Measurements from ENCODE around the gene BRD9.
"Not testable (repeated sequence)": the region's sequence is repeated elsewhere in the genome, so short reads cannot be mapped to it uniquely, and the experiment has no call there.

The BRD9 gene

GRCh38 chr5:880816-881550 lies 11.6 kb downstream of the BRD9 start:
- no peak for DNase-seq (ENCODE audit: low read depth in 3 of 3, low spot score in 1 of 3)

DNA sequence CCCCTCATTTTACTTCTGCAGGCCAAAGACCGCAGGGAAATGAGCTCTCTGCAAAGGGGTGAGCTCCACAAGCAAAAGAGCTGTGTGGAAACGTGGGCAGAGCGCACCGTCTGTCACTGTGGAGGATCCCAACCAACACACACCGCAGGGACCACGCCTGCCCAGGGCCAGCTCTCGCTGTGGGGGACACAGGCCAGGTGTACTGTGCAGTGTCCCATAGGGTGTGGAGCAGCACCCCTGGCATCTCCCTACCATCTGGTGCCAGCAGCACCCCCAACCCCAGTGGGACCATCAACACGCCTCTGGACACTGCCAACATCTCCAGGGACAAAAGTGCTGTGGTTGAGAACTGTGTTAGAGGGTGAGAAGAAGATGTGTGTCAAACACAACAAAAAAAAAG lies 13.9 kb downstream of the BRD9 start:
- DNase-seq (ENCODE audit: low read depth in 3 of 3, low spot score in 1 of 3) = not testable (repeated sequence)

GRCh38 chr5:878125-878524 lies 14.5 kb downstream of the BRD9 start:
- DNase-seq (ENCODE audit: low read depth in 3 of 3, low spot score in 1 of 3) = no peak

GRCh38 chr5:876398-877365 lies 15.9 kb downstream of the BRD9 start:
- DNase-seq (ENCODE audit: low read depth in 3 of 3, low spot score in 1 of 3) = no peak

GRCh38 chr5:875931-876330 lies 16.7 kb downstream of the BRD9 start:
- no peak for DNase-seq (ENCODE audit: low read depth in 3 of 3, low spot score in 1 of 3)

DNA sequence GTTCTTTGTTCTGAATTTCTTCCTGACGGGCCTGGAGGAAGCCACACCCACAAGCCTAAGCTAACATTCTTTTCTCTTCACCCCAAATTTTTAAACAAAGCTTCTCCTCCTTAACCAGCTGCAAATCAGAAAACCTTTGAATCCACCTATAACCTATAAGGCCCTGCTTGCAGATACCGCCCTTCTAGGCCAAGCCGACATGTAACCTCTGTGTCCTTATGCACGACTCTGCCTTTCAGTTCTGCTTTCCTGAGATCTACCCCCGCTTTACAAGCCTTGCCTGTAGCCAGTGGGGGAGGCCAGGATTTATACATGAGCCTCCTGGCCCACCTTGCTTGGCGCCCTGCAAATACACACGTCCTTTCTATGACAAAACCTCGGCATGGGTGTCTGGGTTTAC lies 19.3 kb downstream of the BRD9 start:
- no peak for DNase-seq (ENCODE audit: low read depth in 3 of 3, low spot score in 1 of 3)

GRCh38 chr5:872301-872700 lies 20.3 kb downstream of the BRD9 start:
- DNase-seq (ENCODE audit: low read depth in 3 of 3, low spot score in 1 of 3) = no peak

GRCh38 chr5:871596-872298 lies 20.9 kb downstream of the BRD9 start:
- DNase-seq (ENCODE audit: low read depth in 3 of 3, low spot score in 1 of 3) = no peak

GRCh38 chr5:870956-871355 lies 21.6 kb downstream of the BRD9 start:
- DNase-seq (ENCODE audit: low read depth in 3 of 3, low spot score in 1 of 3) = no peak

GRCh38 chr5:868428-869135 lies 24.0 kb downstream of the BRD9 start:
- no peak for DNase-seq (ENCODE audit: low read depth in 3 of 3, low spot score in 1 of 3)

DNA sequence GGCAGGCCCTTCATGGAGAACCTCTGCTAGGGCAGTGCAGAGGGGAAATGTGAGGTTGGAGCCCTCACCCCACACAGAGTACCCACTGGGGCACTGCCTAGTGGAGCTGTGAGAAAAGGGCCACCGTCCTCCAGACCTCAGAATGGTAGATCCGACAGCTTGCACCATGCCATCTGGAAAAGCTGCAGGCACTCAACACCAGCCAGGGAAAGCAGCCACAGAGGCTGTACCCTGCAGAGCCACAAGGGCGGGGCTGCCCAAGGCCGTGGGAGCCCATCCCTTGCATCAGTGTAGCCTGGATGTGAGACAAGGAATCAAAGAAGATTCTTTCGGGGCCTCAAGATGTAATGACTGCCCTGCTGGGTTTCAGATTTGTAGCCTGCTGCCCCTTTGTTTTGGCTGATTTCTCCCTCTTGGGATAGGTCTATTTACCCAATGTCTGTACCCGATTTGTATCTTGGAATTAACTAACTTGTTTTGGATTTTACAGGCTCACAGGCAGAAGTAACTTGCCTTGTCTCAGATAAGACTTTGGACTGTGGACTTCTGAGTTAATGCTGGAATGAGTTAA lies 25.2 kb downstream of the BRD9 start:
- DNase-seq (ENCODE audit: low read depth in 3 of 3, low spot score in 1 of 3) = no peak

DNA sequence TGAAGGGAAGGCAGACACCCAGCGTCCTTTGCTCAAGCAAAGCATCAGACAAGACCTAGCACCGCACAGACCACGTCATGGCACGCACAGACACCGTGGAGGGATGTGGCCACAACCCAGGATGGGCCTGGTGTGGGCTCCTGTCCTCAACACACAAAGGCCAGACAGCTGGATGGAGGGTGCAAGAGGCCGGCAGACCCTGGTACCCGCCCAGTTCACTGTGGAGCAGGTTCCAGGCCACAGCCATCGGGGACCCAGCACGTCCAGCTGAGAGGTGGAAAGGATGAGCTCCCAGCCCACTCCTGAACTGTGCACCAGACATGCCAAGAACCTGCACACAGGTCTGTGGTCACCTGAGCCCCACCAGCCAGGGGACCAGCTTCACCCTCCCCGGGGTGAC lies 26.8 kb downstream of the BRD9 start:
- no peak for DNase-seq (ENCODE audit: low read depth in 3 of 3, low spot score in 1 of 3)

GRCh38 chr5:865168-865521 lies 27.5 kb downstream of the BRD9 start:
- no peak for DNase-seq (ENCODE audit: low read depth in 3 of 3, low spot score in 1 of 3)

- no peak for DNase-seq (ENCODE audit: low read depth in 3 of 3, low spot score in 1 of 3)
These were observed 28.0 kb downstream of the BRD9 start for GRCh38 chr5:864492-865167.

DNA sequence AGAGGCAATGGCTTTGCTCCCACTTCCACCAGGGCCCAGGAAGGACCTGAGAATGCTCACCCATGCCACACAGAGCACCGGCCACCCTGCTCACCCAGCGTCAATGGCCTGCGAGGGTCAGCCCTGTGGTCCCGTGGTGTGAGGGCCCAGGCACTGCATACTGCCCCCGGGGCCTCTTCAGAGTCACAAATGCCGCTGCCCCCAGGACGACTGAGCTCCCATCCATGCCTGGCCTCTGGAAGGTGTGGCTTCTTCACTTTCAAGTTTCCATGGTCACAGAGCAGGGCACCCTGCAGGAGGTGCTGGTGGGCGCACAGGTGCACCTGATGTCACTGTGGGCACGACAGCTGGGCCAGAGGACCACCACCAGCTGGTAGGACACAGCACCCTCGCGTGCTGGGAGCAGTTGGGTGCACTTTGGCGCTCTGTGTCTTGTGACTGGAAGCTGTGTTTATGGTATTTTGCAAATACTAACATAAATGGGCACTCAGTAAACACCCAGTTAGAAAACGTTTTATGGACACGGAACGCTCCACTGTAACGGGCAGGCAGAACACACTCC lies 29.3 kb downstream of the BRD9 start:
- DNase-seq (ENCODE audit: low read depth in 3 of 3, low spot score in 1 of 3) = no peak

DNA sequence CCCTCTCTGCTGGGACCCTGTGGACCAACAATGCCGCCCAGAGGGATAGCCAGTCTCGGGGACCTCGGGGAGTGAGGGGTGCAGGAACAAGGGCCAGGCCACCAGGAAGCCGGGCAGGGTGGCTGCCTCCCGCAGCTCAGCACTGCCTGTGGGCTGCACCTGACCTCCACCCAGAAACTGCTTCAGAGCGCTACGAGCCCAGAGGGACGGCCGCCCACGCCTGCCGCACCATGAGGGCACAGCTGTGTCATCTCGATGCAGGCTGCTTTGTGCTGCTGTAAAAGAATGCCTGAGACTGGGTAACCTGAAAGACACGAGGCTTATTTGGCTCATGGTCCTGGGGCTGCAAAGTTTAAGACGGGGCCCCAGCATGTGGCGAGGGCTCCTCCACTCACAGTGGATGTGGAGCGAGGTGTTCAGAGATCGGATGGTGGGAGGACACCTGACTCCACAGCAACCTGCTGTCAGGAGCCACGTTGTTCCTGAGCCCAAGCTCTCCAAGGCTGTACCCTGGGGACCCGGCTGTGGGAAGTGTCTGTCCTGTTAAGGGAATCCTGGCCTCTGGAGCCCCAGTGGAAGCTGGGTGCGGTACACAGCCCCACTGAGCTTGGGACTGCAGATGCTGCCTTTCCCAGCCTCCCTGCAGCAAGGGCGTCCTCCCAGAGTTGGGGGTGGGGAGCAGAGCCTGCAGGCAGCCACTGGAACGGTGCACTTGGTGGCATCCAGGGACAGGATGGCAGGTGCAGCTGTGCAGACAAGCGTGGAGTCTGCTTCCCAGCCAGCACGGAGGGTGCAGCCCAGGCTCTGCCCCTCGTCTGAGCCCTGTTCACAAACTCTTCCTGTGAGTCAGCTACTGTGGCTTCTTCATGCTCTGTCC lies 30.0 kb downstream of the BRD9 start:
- no peak for DNase-seq (ENCODE audit: low read depth in 3 of 3, low spot score in 1 of 3)

DNA sequence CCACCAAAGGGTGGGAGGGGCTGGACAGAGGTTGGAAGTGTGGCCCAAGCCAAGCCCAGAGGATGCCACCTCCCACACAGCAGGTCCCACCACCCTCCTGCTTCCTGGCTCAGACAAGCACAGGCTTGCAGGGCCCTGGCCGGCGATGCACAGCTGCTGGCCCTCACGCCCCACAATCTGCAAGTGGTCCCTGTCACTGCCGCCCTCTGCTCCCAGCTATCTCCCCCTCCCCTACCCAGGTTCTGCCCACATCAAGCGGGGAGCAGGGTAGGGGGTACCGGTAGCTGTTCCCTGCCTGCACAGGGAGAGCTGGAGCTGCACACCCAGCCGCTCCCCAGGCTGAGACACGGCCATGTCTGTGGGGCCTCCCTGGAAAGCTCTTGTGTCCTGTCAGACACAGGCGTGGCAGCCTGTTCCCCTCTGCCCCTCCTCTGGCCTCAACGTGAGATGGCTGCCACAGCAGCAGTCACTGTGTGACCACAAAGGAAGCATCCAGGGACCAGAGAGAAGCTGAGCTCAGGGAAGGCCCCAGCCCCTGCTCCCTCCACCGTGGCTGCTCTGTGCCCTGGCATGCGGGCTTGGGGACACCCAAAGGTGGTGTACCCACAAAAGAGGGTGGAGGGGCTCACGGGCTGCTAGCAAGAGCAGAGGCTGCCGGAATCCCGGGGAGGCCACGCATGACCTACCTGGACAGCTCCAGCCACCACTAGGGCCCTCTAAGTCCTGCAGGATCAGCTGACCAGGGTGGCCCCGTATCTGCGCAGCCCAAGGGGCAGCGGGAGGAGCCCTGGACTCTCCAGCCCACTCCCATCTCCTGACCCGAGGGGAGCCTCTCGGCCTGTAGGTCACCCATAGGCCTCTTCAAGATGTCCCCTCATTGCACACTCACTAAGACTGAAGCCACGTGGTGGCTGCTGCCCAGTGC lies 30.9 kb downstream of the BRD9 start:
- DNase-seq (ENCODE audit: low read depth in 3 of 3, low spot score in 1 of 3) = no peak
